ENCODE measurements around the gene ANKRD13A. TPM values are rescaled to one million over a fixed set of nuclear protein-coding genes. Genes with fewer than 3 reads are reported as not detected.

ANKRD13A gene
- total RNA-seq, 1 donor from 2014 or later, result 36.9 TPM

GRCh38 chr12:110024051-110024450, 24.8 kb downstream of the ANKRD13A start:
- no peaks in the 10 kb centered on the region for H3K27me3 ChIP-seq (ENCODE audit: control insufficient read depth, insufficient read depth, low read length)
- TF ChIP-seq, protein P1, sequence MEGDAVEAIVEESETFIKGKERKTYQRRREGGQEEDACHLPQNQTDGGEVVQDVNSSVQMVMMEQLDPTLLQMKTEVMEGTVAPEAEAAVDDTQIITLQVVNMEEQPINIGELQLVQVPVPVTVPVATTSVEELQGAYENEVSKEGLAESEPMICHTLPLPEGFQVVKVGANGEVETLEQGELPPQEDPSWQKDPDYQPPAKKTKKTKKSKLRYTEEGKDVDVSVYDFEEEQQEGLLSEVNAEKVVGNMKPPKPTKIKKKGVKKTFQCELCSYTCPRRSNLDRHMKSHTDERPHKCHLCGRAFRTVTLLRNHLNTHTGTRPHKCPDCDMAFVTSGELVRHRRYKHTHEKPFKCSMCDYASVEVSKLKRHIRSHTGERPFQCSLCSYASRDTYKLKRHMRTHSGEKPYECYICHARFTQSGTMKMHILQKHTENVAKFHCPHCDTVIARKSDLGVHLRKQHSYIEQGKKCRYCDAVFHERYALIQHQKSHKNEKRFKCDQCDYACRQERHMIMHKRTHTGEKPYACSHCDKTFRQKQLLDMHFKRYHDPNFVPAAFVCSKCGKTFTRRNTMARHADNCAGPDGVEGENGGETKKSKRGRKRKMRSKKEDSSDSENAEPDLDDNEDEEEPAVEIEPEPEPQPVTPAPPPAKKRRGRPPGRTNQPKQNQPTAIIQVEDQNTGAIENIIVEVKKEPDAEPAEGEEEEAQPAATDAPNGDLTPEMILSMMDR (IDR thresholded peaks at IDR 0.05; ENCODE audit: insufficient read depth, low read length, severe bottlenecking), result no peak
- no peak for DNase-seq (ENCODE audit: low read depth)
- FAIRE-seq, result no peak
- H3K36me3 ChIP-seq (ENCODE audit: control insufficient read depth, insufficient read depth, low read length), result no peaks in the 10 kb centered on the region
- H3K4me3 ChIP-seq (ENCODE audit: low read depth, low read length), result no peak overlapping the region

GRCh38 chr12:110028323-110028722, 29.1 kb downstream of the ANKRD13A start:
- Histone ChIP-seq H3K36me3 (ENCODE audit: control insufficient read depth, insufficient read depth, low read length) (no peaks in the 10 kb centered on the region), H3K4me3 (ENCODE audit: low read depth, low read length) (no peak overlapping the region), H3K27me3 (ENCODE audit: control insufficient read depth, insufficient read depth, low read length) (no peaks in the 10 kb centered on the region)
- TF ChIP-seq, protein P1 (IDR thresholded peaks at IDR 0.05; ENCODE audit: insufficient read depth, low read length, severe bottlenecking), result no peak
- no peak for DNase-seq (ENCODE audit: low read depth)
- peak; percentile 60 for FAIRE-seq

DNA sequence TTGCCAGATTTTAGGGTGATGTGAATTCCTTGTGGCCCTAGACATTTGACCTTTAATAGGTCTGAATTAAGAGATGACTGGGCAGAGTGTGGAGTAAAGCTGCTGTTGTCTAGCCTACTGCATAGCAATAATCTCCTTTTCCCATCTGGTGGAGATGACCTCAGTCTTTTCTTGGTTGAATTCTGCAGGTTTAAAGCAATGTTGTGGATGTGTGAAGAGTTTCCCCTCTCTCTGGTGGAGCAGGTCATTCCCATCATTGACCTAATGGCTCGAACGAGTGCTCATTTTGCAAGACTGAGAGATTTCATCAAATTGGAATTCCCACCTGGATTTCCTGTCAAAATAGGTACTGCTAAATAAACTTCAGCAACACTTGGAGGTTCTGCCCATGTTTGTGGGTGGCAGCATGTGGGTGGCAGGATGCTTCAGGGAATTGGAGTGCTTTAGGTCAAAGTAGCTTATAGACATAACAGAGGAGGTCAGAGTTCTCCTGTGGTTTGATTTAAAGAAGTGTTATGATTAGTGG, 30.1 kb downstream of the ANKRD13A start:
- peak; percentile 7 for FAIRE-seq
- H3K4me3 ChIP-seq (ENCODE audit: low read depth, low read length), result no peak overlapping the region
- H3K27me3 ChIP-seq (ENCODE audit: control insufficient read depth, insufficient read depth, low read length), result no peaks in the 10 kb centered on the region
- DNase-seq (ENCODE audit: low read depth), result no peak
- no peaks in the 10 kb centered on the region for H3K36me3 ChIP-seq (ENCODE audit: control insufficient read depth, insufficient read depth, low read length)
- TF ChIP-seq, protein P1 (IDR thresholded peaks at IDR 0.05; ENCODE audit: insufficient read depth, low read length, severe bottlenecking), result no peak

- peaks cover 4% of the 10 kb centered on the region for H3K36me3 ChIP-seq (ENCODE audit: control insufficient read depth, insufficient read depth, low read length)
- DNase-seq (ENCODE audit: low read depth) (no peak), FAIRE-seq (no peak)
- TF ChIP-seq, protein P1 (IDR thresholded peaks at IDR 0.05; ENCODE audit: insufficient read depth, low read length, severe bottlenecking), result no peak
- no peaks in the 10 kb centered on the region for H3K27me3 ChIP-seq (ENCODE audit: control insufficient read depth, insufficient read depth, low read length)
- no peak overlapping the region for H3K4me3 ChIP-seq (ENCODE audit: low read depth, low read length)
These were observed 34.7 kb downstream of the ANKRD13A start for GRCh38 chr12:110033888-110034287.

DNA sequence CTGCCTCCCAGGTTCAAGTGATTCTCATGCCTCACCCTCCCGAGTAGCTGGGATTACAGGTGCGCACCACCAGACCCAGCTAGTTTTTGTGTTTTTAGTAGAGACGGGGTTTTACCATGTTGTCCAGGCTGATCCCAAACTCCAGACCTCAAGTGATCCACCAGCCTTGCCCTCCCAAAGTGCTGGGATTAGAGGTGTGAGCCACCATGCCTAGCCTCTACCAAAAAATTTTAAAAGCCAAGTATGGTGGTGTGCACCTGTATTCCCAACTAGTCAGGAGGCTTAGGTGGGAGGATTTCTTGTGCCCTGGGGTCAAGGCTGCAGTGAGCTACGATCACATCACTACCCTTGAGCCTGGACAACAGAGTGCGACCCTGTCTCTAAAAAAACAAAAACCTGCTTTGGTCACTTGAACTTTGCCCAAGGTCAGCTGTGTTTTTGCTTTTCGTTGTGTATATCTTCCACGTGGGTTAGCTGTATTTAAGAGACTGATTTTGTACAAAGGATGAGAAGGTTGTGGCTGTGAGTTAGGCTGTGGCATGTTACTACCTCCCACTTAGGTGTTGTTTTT, 36.4 kb downstream of the ANKRD13A start:
- TF ChIP-seq, protein P1 (IDR thresholded peaks at IDR 0.05; ENCODE audit: insufficient read depth, low read length, severe bottlenecking), result no peak
- no peak for DNase-seq (ENCODE audit: low read depth)
- Histone ChIP-seq H3K4me3 (ENCODE audit: low read depth, low read length) (no peak overlapping the region), H3K36me3 (ENCODE audit: control insufficient read depth, insufficient read depth, low read length) (peaks cover 4% of the 10 kb centered on the region), H3K27me3 (ENCODE audit: control insufficient read depth, insufficient read depth, low read length) (no peaks in the 10 kb centered on the region)
- no peak for FAIRE-seq

DNA sequence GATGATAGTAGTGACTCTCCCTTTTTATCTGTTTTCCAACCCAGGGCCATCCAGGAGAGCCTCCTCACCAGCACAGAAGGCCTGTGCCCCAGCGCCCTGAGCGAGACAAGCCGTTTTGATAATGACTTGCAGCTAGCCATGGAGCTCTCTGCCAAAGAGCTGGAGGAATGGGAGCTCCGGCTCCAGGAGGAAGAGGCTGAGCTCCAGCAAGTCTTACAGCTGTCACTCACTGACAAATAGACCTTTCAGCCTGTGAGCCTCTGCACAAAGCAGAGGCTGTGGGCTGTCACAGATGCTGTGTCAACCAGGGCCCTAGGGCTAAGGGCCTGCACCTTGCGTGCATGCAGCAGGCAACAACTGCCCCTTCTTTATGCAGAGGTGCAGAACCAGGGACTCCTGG, 38.1 kb downstream of the ANKRD13A start:
- FAIRE-seq, result no peak
- Histone ChIP-seq H3K36me3 (ENCODE audit: control insufficient read depth, insufficient read depth, low read length) (peaks cover 6% of the 10 kb centered on the region), H3K27me3 (ENCODE audit: control insufficient read depth, insufficient read depth, low read length) (no peaks in the 10 kb centered on the region), H3K4me3 (ENCODE audit: low read depth, low read length) (no peak overlapping the region)
- no peak for DNase-seq (ENCODE audit: low read depth)
- TF ChIP-seq, protein P1 (IDR thresholded peaks at IDR 0.05; ENCODE audit: insufficient read depth, low read length, severe bottlenecking), result no peak
